CD4-positive, alpha-beta T cell treated with Interleukin-10 for 1 hour (primary cell): Measurements from ENCODE around the gene MCRIP1.

Source experiments
- DNase-seq: peaks from one replicate; pipeline ENCODE4 v3.0.0-alpha.2; 2020

MCRIP1 gene

GRCh38 chr17:81860756-81861568, 27.9 kb upstream of the MCRIP1 start:
- peak; percentile 100 for DNase-seq

GRCh38 chr17:81859906-81860755, 27.0 kb upstream of the MCRIP1 start, which contains the start of gene P4HB:
P4HB (minus strand) TSS chr17:81860535; CDS start chr17:81860471, 64 bp downstream.
- no peak for DNase-seq

- DNase-seq: no peak
Observed at GRCh38 chr17:81858967-81859905, 26.1 kb upstream of the MCRIP1 start.

DNA sequence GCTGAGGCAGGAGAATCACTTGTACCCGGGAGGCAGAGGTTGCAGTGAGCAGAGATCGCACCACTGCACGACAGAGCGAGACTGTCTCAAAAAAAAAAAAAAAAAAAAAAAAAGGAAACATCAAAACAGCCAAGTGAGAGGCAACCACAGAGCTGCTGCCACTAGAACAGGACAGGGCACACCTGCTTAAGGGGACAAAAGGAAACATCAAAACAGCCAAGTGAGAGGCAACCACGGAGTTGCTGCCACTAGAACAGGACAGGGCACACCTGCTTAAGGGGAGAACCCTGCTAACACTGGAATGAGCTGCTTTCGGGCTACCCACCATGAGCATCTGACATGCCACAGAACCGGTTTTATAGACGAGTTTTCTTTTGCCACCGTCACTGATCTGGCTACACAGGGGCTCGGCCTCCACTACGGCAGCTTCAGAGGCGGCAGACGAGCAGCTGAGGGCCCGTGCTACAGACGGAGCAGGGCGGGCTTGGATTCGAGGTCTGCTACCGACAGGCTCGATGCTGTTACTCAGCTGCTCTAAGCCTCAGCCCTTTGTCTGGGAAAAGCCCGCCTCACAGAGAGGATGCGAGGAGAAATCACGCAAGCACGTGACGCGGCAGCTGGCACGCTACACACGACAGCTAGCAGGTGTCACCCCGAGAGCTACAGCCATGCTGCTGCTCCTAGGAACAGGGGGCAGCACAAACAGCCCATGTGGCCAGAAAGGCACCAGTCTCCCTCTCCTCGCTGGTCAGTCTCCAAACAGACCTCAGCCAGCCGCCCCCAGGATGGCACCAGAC, 25.3 kb upstream of the MCRIP1 start:
- no peak for DNase-seq

- DNase-seq: no peak
Observed at GRCh38 chr17:81854974-81855774, 22.1 kb upstream of the MCRIP1 start.

DNA sequence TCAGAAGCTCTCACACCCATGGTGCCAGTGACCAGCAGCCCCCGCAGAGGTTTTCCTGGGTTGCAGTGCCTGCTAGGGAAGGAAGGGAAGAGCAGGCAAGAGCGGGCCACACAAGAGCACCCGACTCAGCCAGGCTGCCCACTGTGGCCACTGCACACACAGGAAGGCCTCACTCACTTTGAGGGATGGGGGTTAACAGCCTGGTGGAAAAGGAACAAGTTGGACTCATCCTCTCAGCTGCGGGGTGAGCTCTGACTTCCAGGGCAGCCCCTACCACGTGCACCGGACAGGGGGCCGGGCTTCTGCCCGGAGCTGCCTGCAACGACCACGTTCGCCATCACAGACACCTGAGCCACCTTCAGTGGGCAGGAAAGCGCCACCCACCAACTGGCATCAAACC, 19.1 kb upstream of the MCRIP1 start:
- no peak for DNase-seq

GRCh38 chr17:81851423-81851822, 18.3 kb upstream of the MCRIP1 start:
- no peak for DNase-seq

- no peak for DNase-seq
Observed at GRCh38 chr17:81849457-81849856, 16.4 kb upstream of the MCRIP1 start.

GRCh38 chr17:81846743-81847689, 13.9 kb upstream of the MCRIP1 start:
- no peak for DNase-seq

DNA sequence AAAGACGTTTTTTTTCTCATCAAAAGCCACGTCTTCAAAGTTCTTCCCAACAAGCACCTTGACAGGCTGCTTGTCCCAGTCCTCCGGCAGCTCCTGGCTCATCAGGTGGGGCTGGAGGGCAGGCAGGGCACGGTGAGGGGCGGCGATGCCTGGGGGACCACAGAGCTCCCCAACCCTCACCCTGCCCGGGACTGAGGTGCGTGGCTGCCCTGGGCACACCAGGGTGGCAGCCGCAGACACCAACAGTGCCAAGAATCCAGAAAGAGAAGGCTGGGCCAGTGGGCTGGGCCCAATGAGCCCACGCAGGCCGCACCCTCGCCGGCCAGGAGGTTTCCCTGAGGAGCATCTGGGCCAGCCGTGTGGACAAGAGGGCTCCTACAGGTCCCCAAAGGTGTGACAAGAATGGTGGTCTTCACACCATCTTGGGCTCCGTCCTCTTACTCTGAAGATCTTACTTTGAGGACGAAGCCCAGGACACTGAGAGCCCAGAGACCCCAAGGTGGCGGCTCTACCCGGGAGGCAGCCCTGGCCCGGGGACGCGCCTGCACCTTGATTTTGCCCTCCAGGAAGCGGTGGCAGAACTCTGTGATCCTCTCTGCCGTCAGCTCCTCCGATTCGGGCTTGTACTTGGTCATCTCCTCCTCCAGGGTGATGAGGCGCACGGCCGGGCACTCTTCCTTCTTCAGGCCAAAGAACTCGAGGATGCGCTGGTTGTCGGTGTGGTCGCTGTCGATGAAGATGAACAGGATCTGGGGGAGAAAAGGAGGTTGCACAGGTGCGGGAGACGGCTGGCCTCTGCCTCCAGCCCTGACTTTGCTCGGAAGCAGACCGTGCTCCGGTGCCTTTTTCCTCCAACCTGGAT, 13.0 kb upstream of the MCRIP1 start:
- no peak for DNase-seq

- no peak for DNase-seq
Observed at GRCh38 chr17:81845361-81845760, 12.3 kb upstream of the MCRIP1 start.

DNA sequence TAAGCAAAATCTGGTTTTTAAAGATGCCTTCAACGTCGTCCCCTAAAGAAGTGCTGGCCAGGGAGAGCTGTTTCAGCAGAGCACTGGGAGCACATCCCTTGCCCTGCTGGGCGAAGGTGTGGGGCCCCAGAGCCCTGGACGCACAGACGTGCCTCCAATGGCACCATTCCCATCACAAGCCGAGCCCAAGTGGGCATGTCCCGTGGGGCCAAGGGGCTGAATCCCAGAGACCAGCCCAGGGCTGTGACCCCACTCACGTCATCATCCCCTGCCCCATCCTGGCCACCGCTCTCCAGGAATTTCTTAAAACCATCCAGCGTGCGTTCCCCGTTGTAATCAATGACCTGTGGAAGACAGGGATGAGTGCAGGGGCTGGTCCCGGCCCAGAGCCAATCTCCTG, 11.8 kb upstream of the MCRIP1 start:
- no peak for DNase-seq

DNA sequence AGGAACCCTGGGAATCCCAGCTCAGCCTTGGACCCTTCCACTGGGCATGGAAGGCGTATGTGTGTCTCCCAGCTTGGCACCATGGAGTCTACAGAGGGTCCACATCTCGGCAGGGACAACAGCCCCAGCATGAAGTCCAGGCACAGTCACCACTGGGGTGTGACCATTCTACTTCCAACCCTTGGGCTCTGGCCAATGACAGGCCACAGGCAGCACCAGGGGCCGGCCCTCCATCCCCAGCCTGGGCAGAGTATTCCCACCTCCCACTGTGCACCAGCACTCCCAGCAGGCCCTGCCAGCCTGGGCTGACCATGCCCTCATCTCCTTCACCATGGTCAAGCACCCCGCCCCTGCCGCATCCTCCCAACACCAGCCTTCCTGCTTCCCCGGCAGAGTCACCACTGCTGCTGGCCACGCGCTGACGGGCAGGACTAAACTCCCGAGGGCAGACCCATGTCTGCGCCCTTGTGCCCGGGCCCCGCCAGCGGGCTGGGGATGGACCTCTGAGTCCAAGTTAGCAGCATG, 11.3 kb upstream of the MCRIP1 start:
- DNase-seq: no peak

- DNase-seq: no peak
Observed at GRCh38 chr17:81843713-81844326, 10.7 kb upstream of the MCRIP1 start.

- no peak for DNase-seq
Observed at GRCh38 chr17:81842725-81843504, 9.8 kb upstream of the MCRIP1 start.

DNA sequence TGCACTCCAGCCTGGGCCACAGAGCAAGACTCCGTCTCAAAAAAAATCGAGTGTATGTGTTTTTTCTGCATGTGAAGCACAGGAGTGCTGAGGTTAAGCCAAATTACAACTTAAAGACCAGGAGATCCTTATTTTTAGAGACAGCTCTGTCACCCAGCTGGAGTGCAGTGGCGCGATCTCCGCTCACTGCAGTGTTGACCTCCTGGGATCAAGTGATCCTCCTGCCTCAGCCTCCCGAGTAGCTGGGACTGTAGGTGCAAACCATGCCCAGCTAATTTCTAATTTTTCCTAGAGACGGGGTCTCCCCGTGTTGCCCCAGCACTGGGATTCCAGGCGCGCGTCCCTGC, 9.3 kb upstream of the MCRIP1 start:
- no peak for DNase-seq

- no peak for DNase-seq
Observed at GRCh38 chr17:81841866-81842265, 8.8 kb upstream of the MCRIP1 start.
